ENCODE data around the gene STPG2. TPM values are rescaled to one million over a fixed set of nuclear protein-coding genes. Genes with fewer than 3 reads are reported as not detected.
"Not testable (repeated sequence)": the region's sequence is repeated elsewhere in the genome, so short reads cannot be mapped to it uniquely, and the experiment has no call there.

Gene STPG2
- total and polyA plus RNA-seq, 5 donors from 2014 or later: 0.32 to 0.39 TPM; not detected in 3

DNA sequence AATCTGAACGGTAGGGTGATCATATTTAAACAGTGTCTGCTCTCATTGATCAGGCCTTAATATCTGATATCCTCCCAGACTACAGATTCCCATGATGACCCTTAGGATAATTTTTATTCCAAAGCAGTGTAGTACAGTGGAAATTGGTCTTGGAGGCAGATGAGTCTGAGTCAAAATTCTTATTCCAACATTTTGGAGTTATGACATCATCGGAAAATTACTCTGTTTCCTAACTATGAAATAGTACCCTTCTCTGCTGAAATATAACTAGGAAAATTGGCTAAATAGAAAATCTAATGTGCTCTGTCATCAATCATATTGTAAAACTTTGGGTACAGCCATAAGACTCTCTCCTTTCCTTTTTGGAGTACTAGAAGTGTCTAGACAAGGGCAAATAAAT lies 583.3 kb downstream of the STPG2 start:
- Mint-ChIP-seq H3K36me3 (no peaks in the 10 kb centered on the region), H3K27me3 (no peaks in the 10 kb centered on the region), H3K27ac (no peak overlapping the region), H3K4me3 (no peak overlapping the region), H3K4me1 (no peaks in the 10 kb centered on the region), H3K9me3 (peaks cover 0 to 9% (median 5%) of the 10 kb centered on the region in 7 donors)
- no peaks in the 10 kb centered on the region for H3K4me1 ChIP-seq (ENCODE audit: control insufficient read depth, insufficient read depth, low read length, poor library complexity, severe bottlenecking)
- DNase-seq (no peak), ATAC-seq (ENCODE audit: low read depth in 2 of 2) (no peak)
- H3K4me3 ChIP-seq (ENCODE audit: low read depth, low read length): no peak overlapping the region
- H3K36me3 ChIP-seq (ENCODE audit: control insufficient read depth, insufficient read depth, low read length): no peaks in the 10 kb centered on the region
- no peak overlapping the region for H3K27ac ChIP-seq (ENCODE audit: insufficient read depth, low read length, poor library complexity, severe bottlenecking)
- no peaks in the 10 kb centered on the region for H3K27me3 ChIP-seq (ENCODE audit: control insufficient read depth, insufficient read depth, low read length)
- no peaks in the 10 kb centered on the region for H3K9me3 ChIP-seq (ENCODE audit: control insufficient read depth in 2 of 2, low read length in 2 of 2)

DNA sequence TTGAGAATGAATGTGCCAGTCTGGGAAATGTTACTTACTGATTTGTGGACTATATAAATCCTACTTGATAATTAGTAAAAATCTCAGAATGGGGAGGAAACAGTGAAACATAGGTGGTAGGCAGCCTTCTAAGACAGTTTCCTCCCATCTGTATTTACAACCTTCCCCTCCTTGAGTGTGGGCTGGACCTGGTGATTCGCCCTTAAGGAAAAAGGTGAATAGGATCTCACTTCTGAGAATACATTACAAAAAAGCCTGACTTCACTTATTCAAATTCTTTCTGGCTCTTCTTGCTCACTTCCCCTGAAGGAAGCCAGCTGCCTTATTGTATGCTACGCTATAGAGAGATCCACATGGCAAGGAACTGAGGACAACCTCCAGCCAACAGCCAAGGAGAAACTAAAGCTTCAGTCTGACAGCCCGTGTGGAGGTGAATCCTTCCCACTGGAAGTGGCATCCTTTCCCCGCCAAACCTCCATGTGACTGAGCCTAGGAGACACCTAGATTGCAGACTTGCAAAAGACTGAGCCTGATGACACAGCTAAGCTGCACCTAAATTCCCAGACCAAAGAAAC lies 585.0 kb downstream of the STPG2 start:
- H3K27me3 ChIP-seq (ENCODE audit: control insufficient read depth, insufficient read depth, low read length): no peaks in the 10 kb centered on the region
- no peaks in the 10 kb centered on the region for H3K9me3 ChIP-seq (ENCODE audit: control insufficient read depth in 2 of 2, low read length in 2 of 2)
- Mint-ChIP-seq H3K9me3 (peaks cover 0 to 6% (median 2%) of the 10 kb centered on the region in 7 donors), H3K27me3 (no peaks in the 10 kb centered on the region), H3K27ac (no peak overlapping the region), H3K36me3 (no peaks in the 10 kb centered on the region), H3K4me1 (no peaks in the 10 kb centered on the region), H3K4me3 (no peak overlapping the region)
- H3K4me3 ChIP-seq (ENCODE audit: low read depth, low read length): no peak overlapping the region
- DNase-seq (no peak), ATAC-seq (ENCODE audit: low read depth in 2 of 2) (no peak)
- H3K4me1 ChIP-seq (ENCODE audit: control insufficient read depth, insufficient read depth, low read length, poor library complexity, severe bottlenecking): no peaks in the 10 kb centered on the region
- H3K27ac ChIP-seq (ENCODE audit: insufficient read depth, low read length, poor library complexity, severe bottlenecking): no peak overlapping the region
- no peaks in the 10 kb centered on the region for H3K36me3 ChIP-seq (ENCODE audit: control insufficient read depth, insufficient read depth, low read length)

DNA sequence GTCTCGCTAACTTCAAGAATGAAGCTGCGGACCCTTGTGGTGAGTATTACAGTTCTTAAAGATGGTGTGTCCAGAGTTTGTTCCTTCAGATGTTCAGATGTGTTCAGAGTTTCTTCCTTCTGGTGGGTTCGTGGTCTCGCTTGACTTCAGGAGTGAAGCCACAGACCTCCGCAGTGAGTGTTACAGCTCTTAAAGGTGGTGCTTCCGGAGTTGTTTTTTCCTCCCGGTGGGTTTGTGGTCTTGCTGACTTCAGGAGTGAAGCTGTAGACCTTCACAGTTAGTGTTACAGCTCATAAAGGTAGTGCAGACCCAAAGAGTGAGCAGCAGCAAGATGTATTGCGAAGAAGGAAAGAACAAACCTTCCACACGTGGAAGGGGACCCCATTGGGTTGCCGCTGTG lies 592.6 kb downstream of the STPG2 start:
- H3K4me1 Mint-ChIP-seq; H3K27me3 Mint-ChIP-seq; ATAC-seq (ENCODE audit: low read depth in 2 of 2); H3K9me3 ChIP-seq (ENCODE audit: control insufficient read depth in 2 of 2, low read length in 2 of 2); H3K27me3 ChIP-seq (ENCODE audit: control insufficient read depth, insufficient read depth, low read length); H3K4me3 Mint-ChIP-seq; H3K27ac ChIP-seq (ENCODE audit: insufficient read depth, low read length, poor library complexity, severe bottlenecking); H3K9me3 Mint-ChIP-seq; DNase-seq; H3K4me1 ChIP-seq (ENCODE audit: control insufficient read depth, insufficient read depth, low read length, poor library complexity, severe bottlenecking); H3K36me3 ChIP-seq (ENCODE audit: control insufficient read depth, insufficient read depth, low read length); H3K36me3 Mint-ChIP-seq; H3K4me3 ChIP-seq (ENCODE audit: low read depth, low read length); H3K27ac Mint-ChIP-seq: not testable (repeated sequence)

DNA sequence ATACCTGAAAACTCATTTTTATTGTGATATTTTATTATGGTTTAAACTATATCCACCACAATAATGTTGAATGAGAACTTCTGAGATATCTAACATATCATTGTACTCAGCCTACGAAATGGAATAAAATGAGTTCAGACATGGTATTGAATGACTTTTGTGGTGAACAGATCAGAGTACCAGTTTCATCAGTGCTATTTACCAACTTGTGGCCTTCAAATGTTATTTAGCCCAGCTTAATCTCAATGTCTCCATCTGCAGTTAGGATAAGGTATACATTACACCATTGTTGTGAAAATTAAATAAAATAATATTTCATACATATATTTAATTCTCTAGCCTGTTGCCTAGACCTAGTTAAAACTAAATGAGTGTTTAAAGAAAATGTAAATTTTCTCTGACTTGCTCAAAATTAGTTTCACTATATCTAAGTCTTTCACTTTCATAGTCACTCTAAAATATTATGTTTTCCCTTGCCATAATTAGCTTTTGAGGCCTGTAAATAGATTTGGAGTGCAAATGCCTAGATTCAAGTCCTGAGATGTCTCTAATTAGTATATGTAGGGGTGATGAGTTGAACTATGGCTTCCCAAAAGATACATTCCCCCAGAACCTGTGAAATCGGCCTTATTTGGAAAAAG lies 594.2 kb downstream of the STPG2 start:
- Histone ChIP-seq H3K4me3 (ENCODE audit: low read depth, low read length) (no peak overlapping the region), H3K27me3 (ENCODE audit: control insufficient read depth, insufficient read depth, low read length) (no peaks in the 10 kb centered on the region), H3K36me3 (ENCODE audit: control insufficient read depth, insufficient read depth, low read length) (no peaks in the 10 kb centered on the region), H3K27ac (ENCODE audit: insufficient read depth, low read length, poor library complexity, severe bottlenecking) (no peak overlapping the region), H3K9me3 (ENCODE audit: control insufficient read depth in 2 of 2, low read length in 2 of 2) (no peaks in the 10 kb centered on the region), H3K4me1 (ENCODE audit: control insufficient read depth, insufficient read depth, low read length, poor library complexity, severe bottlenecking) (no peaks in the 10 kb centered on the region)
- no peak overlapping the region for H3K4me3 Mint-ChIP-seq
- DNase-seq (no peak), ATAC-seq (ENCODE audit: low read depth in 2 of 2) (no peak)
- no peaks in the 10 kb centered on the region for H3K36me3 Mint-ChIP-seq
- no peaks in the 10 kb centered on the region for H3K4me1 Mint-ChIP-seq
- no peaks in the 10 kb centered on the region for H3K27me3 Mint-ChIP-seq
- no peak overlapping the region for H3K27ac Mint-ChIP-seq
- peaks cover 0 to 8% (median 5%) of the 10 kb centered on the region in 7 donors for H3K9me3 Mint-ChIP-seq

DNA sequence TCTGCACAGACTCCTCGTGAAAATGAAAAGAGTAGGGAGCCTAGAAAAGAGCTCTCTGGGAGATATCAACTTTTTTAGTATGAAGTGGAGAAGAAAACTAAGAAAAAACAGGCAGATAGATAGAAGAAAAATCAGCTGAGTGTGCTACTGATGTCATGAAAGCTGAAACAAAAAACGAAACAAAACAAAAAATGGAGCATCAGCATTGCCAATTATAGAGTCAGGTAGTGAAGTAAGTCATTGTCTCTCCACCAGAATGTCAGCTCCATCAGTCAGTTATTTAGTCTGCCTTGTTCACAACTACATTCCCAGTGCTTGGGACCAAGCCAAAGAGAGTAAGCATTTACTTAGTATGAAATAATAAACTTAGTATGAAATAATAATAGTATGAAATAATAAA lies 595.1 kb downstream of the STPG2 start:
- no peaks in the 10 kb centered on the region for H3K27me3 ChIP-seq (ENCODE audit: control insufficient read depth, insufficient read depth, low read length)
- ATAC-seq (ENCODE audit: low read depth in 2 of 2) (no peak), DNase-seq (no peak)
- no peaks in the 10 kb centered on the region for H3K9me3 ChIP-seq (ENCODE audit: control insufficient read depth in 2 of 2, low read length in 2 of 2)
- Mint-ChIP-seq H3K9me3 (peaks cover 0 to 7% (median 5%) of the 10 kb centered on the region in 7 donors), H3K4me1 (no peaks in the 10 kb centered on the region), H3K27ac (no peak overlapping the region), H3K36me3 (no peaks in the 10 kb centered on the region), H3K4me3 (no peak overlapping the region), H3K27me3 (no peaks in the 10 kb centered on the region)
- no peaks in the 10 kb centered on the region for H3K36me3 ChIP-seq (ENCODE audit: control insufficient read depth, insufficient read depth, low read length)
- H3K27ac ChIP-seq (ENCODE audit: insufficient read depth, low read length, poor library complexity, severe bottlenecking): no peak overlapping the region
- no peak overlapping the region for H3K4me3 ChIP-seq (ENCODE audit: low read depth, low read length)
- H3K4me1 ChIP-seq (ENCODE audit: control insufficient read depth, insufficient read depth, low read length, poor library complexity, severe bottlenecking): no peaks in the 10 kb centered on the region

DNA sequence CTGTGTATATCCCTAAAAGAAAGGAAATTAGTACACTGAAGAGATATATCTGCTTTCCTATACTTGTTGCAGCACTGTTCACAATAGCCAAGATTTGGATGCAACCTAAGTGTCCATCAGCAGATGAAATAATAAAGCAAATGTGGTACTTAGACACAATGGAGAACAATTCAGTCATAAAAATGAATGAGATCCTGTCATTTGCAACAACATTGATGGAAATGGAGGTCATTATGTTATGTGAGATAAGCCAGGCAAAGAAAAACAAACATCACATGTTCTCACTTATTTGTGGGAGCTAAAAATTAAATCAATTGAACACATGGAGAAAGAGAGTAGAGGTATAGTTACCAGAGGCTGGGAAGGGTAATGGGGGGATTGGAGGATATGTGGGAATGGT lies 611.9 kb downstream of the STPG2 start:
- Histone ChIP-seq H3K27ac (ENCODE audit: insufficient read depth, low read length, poor library complexity, severe bottlenecking) (no peak overlapping the region), H3K4me1 (ENCODE audit: control insufficient read depth, insufficient read depth, low read length, poor library complexity, severe bottlenecking) (no peaks in the 10 kb centered on the region), H3K4me3 (ENCODE audit: low read depth, low read length) (no peak overlapping the region), H3K27me3 (ENCODE audit: control insufficient read depth, insufficient read depth, low read length) (no peaks in the 10 kb centered on the region), H3K36me3 (ENCODE audit: control insufficient read depth, insufficient read depth, low read length) (no peaks in the 10 kb centered on the region), H3K9me3 (ENCODE audit: control insufficient read depth in 2 of 2, low read length in 2 of 2) (no peaks in the 10 kb centered on the region)
- Mint-ChIP-seq H3K9me3 (peaks cover under 1 to 14% (median 4%) of the 10 kb centered on the region in 7 donors), H3K4me1 (no peaks in the 10 kb centered on the region), H3K36me3 (no peaks in the 10 kb centered on the region), H3K4me3 (no peak overlapping the region), H3K27me3 (no peaks in the 10 kb centered on the region), H3K27ac (peak overlapping the region in 1 of 3 donors; percentile 1)
- ATAC-seq (ENCODE audit: low read depth in 2 of 2) (no peak), DNase-seq (no peak)

DNA sequence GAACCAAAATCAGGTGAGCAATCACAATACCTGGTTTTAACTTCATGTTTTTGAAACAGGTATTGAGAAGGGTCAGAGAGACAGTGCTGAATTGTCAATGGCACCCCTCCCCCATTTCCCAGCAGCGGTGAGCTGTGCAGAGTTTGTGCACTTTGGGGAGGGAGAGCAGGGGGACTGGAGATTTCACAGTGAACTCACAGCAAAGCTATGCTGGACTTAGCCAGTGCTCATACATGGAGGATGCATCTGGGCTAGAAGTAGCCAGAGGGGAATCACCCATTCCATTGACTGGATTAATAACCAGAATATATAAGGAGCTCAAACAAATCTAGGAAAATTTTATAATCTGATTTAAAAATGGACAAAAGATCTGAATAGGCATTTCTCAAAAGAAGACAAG lies 612.6 kb downstream of the STPG2 start:
- no peaks in the 10 kb centered on the region for H3K36me3 ChIP-seq (ENCODE audit: control insufficient read depth, insufficient read depth, low read length)
- Mint-ChIP-seq H3K27ac (no peak overlapping the region), H3K36me3 (no peaks in the 10 kb centered on the region), H3K4me1 (no peaks in the 10 kb centered on the region), H3K27me3 (no peaks in the 10 kb centered on the region), H3K4me3 (no peak overlapping the region), H3K9me3 (peaks cover 3 to 14% (median 4%) of the 10 kb centered on the region in 7 donors)
- ATAC-seq (ENCODE audit: low read depth in 2 of 2) (no peak), DNase-seq (no peak)
- no peaks in the 10 kb centered on the region for H3K9me3 ChIP-seq (ENCODE audit: control insufficient read depth in 2 of 2, low read length in 2 of 2)
- H3K4me1 ChIP-seq (ENCODE audit: control insufficient read depth, insufficient read depth, low read length, poor library complexity, severe bottlenecking): no peaks in the 10 kb centered on the region
- H3K4me3 ChIP-seq (ENCODE audit: low read depth, low read length): no peak overlapping the region
- H3K27ac ChIP-seq (ENCODE audit: insufficient read depth, low read length, poor library complexity, severe bottlenecking): no peak overlapping the region
- no peaks in the 10 kb centered on the region for H3K27me3 ChIP-seq (ENCODE audit: control insufficient read depth, insufficient read depth, low read length)

DNA sequence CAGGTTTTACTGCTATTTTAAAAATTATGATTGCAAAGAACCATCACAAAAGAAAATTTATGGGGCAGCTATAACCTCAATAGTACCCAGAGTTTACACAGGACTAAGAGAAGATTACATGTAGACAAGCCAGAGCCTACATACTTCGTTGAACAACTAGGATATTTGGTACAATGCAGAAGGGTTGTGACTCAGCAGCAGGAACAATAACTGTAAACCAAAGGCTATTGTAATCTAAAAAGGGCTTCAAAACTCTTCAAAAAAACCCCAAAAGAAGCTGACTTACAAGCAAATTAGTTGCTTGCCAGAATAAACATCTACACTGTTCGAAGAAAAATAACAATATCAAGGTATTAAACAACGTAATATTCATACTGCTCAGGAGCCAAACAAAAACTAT lies 618.0 kb downstream of the STPG2 start:
- H3K36me3 ChIP-seq (ENCODE audit: control insufficient read depth, insufficient read depth, low read length): no peaks in the 10 kb centered on the region
- H3K27me3 Mint-ChIP-seq: no peaks in the 10 kb centered on the region
- DNase-seq (no peak), ATAC-seq (ENCODE audit: low read depth in 2 of 2) (no peak)
- H3K27me3 ChIP-seq (ENCODE audit: control insufficient read depth, insufficient read depth, low read length): no peaks in the 10 kb centered on the region
- peaks cover 0 to 12% (median 3%) of the 10 kb centered on the region in 7 donors for H3K9me3 Mint-ChIP-seq
- H3K4me3 Mint-ChIP-seq: no peak overlapping the region
- H3K9me3 ChIP-seq (ENCODE audit: control insufficient read depth in 2 of 2, low read length in 2 of 2): no peaks in the 10 kb centered on the region
- no peak overlapping the region for H3K27ac ChIP-seq (ENCODE audit: insufficient read depth, low read length, poor library complexity, severe bottlenecking)
- no peak overlapping the region for H3K27ac Mint-ChIP-seq
- H3K4me1 ChIP-seq (ENCODE audit: control insufficient read depth, insufficient read depth, low read length, poor library complexity, severe bottlenecking): no peaks in the 10 kb centered on the region
- H3K36me3 Mint-ChIP-seq: no peaks in the 10 kb centered on the region
- H3K4me3 ChIP-seq (ENCODE audit: low read depth, low read length): no peak overlapping the region
- H3K4me1 Mint-ChIP-seq: no peaks in the 10 kb centered on the region
